Endodermal cell (in vitro differentiated cells): ENCODE measurements around the gene ZBTB20. TPM values are rescaled to one million over a fixed set of nuclear protein-coding genes. Genes with fewer than 3 reads are reported as not detected.

ENCODE experiments used
- DNase-seq: peaks from one replicate; pipeline ENCODE4 v3.0.0-alpha.2; 2017
- H3K27ac ChIP-seq: 2 replicates; pipeline ENCODE4 v1.5.1; 2013; ENCODE audit warnings: mild to moderate bottlenecking, low read depth, low read length, moderate library complexity
- H3K27me3 ChIP-seq: 2 replicates; pipeline ENCODE4 v1.6.1; 2013; ENCODE audit warnings: mild to moderate bottlenecking, low read length, moderate library complexity; ENCODE audit not compliant: insufficient read depth, control insufficient read depth, poor library complexity, severe bottlenecking
- H3K36me3 ChIP-seq: 2 replicates; pipeline ENCODE4 v1.7.0; 2013; ENCODE audit warnings: mild to moderate bottlenecking, low read length, moderate library complexity; ENCODE audit not compliant: control insufficient read depth, insufficient read depth
- H3K4me1 ChIP-seq: one replicate; pipeline ENCODE4 v1.7.0; 2013; ENCODE audit warnings: low read length; ENCODE audit not compliant: control insufficient read depth, insufficient read depth
- H3K4me3 ChIP-seq: 2 replicates; pipeline ENCODE4 v1.5.1; 2013; ENCODE audit warnings: mild to moderate bottlenecking, low read length, moderate library complexity
- H3K9ac ChIP-seq: 2 replicates; pipeline ENCODE4 v1.6.1; 2013; ENCODE audit warnings: mild to moderate bottlenecking, low read length, moderate library complexity; ENCODE audit not compliant: poor library complexity, severe bottlenecking; ENCODE audit errors: extremely low read depth
- H3K9me3 ChIP-seq: 2 replicates; pipeline ENCODE4 v1.6.1; 2013; ENCODE audit warnings: mild to moderate bottlenecking, low read length, moderate library complexity; ENCODE audit not compliant: control insufficient read depth
- H3K27ac Mint-ChIP-seq: 2 replicates; pipeline ENCODE4 v1.8.0; 2020; ENCODE audit warnings: mixed read lengths
- H3K27me3 Mint-ChIP-seq: 2 replicates; pipeline ENCODE4 v1.8.0; 2021; ENCODE audit warnings: mild to moderate bottlenecking, mixed read lengths; ENCODE audit not compliant: insufficient read depth
- H3K36me3 Mint-ChIP-seq: 2 replicates; pipeline ENCODE4 v1.8.0; 2020; ENCODE audit warnings: low read depth, mixed read lengths
- H3K4me1 Mint-ChIP-seq: 2 replicates; pipeline ENCODE4 v1.8.0; 2020; ENCODE audit warnings: mixed read lengths
- H3K4me3 Mint-ChIP-seq: 2 replicates; pipeline ENCODE4 v1.8.0; 2020; ENCODE audit warnings: mild to moderate bottlenecking, moderate library complexity, mixed read lengths
- H3K9me3 Mint-ChIP-seq: 2 replicates; pipeline ENCODE4 v1.8.0; 2020; ENCODE audit warnings: mild to moderate bottlenecking, mixed read lengths
- WGBS, 2 experiments: methylation state at CpG; one replicate each; pipeline versions ENCODE4 v1.1.5 to v1.1.7; 2013; ENCODE audit warnings: missing lambda C conversion rate in 2 of 2, mixed read lengths in 1 of 2; ENCODE audit not compliant: insufficient coverage in 1 of 2, insufficient read length in 1 of 2; 5-methylcytosine and 5-hydroxymethylcytosine counted together
- total RNA-seq, 2 donors: library from RNA; stranded (reverse); fragmentation: NEBNext Ultra II Directional in 1 of 2; extraction: Animal tissue kit (Norgen Biotek cat#: 25700) in 1 of 2; gene quantifications; 2 replicates in 1 of 2; 3 replicates in 1 of 2; pipeline ENCODE4 v1.2.1, GENCODE V29; 2021
- TF ChIP-seq, protein P1 (sequence below): fragments of 200-600 bp; sonication (generic); conservative IDR thresholded peaks from 2 replicates; pipeline ENCODE4 v1.5.0; 2021; ENCODE audit warnings: antibody characterized with exemption, mild to moderate bottlenecking

The ZBTB20 gene
- total RNA-seq, 2 donors from 2014 or later = 1.6 to 2.9 TPM

DNA sequence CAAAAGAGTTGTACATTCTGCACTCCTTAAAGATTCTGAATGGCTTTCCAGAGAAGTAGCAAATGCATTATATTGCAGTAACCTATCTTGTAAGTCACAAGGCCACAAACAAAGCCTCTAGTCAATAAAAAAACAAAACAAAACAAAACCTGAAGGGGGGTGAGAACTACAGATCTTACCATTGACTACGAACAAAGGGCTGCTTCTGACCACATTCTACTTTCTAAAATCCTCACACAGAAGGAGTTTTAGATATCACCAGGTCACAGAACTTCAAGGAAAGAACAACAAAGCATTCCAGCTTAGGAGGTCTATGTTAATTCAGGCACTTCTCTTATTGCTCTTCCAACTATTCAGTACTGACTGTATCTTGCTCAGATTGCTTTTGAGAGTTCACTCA is 343.0 kb downstream of the ZBTB20 start:
- no peak for DNase-seq
- TF ChIP-seq, protein P1, sequence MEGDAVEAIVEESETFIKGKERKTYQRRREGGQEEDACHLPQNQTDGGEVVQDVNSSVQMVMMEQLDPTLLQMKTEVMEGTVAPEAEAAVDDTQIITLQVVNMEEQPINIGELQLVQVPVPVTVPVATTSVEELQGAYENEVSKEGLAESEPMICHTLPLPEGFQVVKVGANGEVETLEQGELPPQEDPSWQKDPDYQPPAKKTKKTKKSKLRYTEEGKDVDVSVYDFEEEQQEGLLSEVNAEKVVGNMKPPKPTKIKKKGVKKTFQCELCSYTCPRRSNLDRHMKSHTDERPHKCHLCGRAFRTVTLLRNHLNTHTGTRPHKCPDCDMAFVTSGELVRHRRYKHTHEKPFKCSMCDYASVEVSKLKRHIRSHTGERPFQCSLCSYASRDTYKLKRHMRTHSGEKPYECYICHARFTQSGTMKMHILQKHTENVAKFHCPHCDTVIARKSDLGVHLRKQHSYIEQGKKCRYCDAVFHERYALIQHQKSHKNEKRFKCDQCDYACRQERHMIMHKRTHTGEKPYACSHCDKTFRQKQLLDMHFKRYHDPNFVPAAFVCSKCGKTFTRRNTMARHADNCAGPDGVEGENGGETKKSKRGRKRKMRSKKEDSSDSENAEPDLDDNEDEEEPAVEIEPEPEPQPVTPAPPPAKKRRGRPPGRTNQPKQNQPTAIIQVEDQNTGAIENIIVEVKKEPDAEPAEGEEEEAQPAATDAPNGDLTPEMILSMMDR = no peak
- peaks cover 4% of the 10 kb centered on the region for H3K4me1 Mint-ChIP-seq
- 62% methylated on average over 1 of the region's 1 CpG; no CpG with 5 or more reads in 1 of the 2 experiments for WGBS, 2 experiments
- Histone ChIP-seq H3K27ac (peak overlapping the region; percentile 4), H3K36me3 (no peaks in the 10 kb centered on the region), H3K9me3 (no peaks in the 10 kb centered on the region), H3K27me3 (no peaks in the 10 kb centered on the region), H3K4me1 (no peaks in the 10 kb centered on the region), H3K9ac (no peak overlapping the region), H3K4me3 (no peak overlapping the region)
- no peak overlapping the region for H3K27ac Mint-ChIP-seq
- no peaks in the 10 kb centered on the region for H3K36me3 Mint-ChIP-seq
- H3K4me3 Mint-ChIP-seq = no peak overlapping the region
- no peaks in the 10 kb centered on the region for H3K27me3 Mint-ChIP-seq
- no peaks in the 10 kb centered on the region for H3K9me3 Mint-ChIP-seq

DNA sequence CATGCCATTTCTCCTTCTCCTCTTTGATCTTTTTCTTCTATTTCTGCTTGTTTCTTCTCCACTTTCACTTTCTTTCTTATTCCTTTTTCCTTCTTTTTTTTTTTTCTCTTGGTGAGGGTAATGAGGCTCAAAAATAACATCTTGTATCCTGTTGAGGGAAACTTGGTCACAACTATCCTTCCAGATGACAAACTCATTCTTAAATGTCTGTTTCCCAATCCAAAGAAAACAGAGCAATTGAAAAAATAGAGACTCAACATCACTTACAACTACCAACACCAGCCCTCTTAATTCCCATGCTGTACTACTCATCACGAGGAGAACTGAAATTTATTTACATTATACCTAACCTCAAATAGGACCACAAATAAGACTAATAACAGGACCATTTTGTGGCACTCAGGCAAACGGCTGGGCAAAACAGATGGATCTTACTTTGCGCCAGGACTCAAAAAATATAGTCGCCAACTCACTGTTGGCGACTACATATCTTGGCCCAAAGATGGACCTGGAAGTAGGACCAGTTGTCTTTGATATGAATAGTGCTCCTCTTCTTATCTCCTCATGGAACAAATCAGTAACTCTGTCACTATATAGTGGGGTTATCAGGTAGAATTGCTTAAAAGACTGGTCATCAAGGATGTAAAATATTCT is 343.9 kb downstream of the ZBTB20 start:
- no peaks in the 10 kb centered on the region for H3K4me1 ChIP-seq
- no peaks in the 10 kb centered on the region for H3K9me3 ChIP-seq
- H3K9ac ChIP-seq = no peak overlapping the region
- TF ChIP-seq, protein P1 = no peak
- H3K4me3 ChIP-seq = no peak overlapping the region
- H3K36me3 Mint-ChIP-seq = no peaks in the 10 kb centered on the region
- H3K27ac Mint-ChIP-seq = no peak overlapping the region
- no peaks in the 10 kb centered on the region for H3K27me3 Mint-ChIP-seq
- no peaks in the 10 kb centered on the region for H3K27me3 ChIP-seq
- no peak overlapping the region for H3K4me3 Mint-ChIP-seq
- H3K4me1 Mint-ChIP-seq = peaks cover 4% of the 10 kb centered on the region
- H3K36me3 ChIP-seq = no peaks in the 10 kb centered on the region
- 97 to 100% methylated on average over 4 to 5 of the region's 5 CpGs for WGBS, 2 experiments
- no peak overlapping the region for H3K27ac ChIP-seq
- DNase-seq = no peak
- no peaks in the 10 kb centered on the region for H3K9me3 Mint-ChIP-seq

- H3K27ac ChIP-seq = peak overlapping the region; percentile 75
- H3K27me3 Mint-ChIP-seq = no peaks in the 10 kb centered on the region
- WGBS, 2 experiments = 54 to 80% methylated on average over 5 of the region's 5 CpGs
- TF ChIP-seq, protein P1 = no peak
- H3K9me3 Mint-ChIP-seq = no peaks in the 10 kb centered on the region
- no peak overlapping the region for H3K4me3 Mint-ChIP-seq
- H3K9me3 ChIP-seq = no peaks in the 10 kb centered on the region
- DNase-seq = no peak
- H3K27me3 ChIP-seq = no peaks in the 10 kb centered on the region
- no peaks in the 10 kb centered on the region for H3K4me1 ChIP-seq
- peaks cover 4% of the 10 kb centered on the region for H3K4me1 Mint-ChIP-seq
- no peak overlapping the region for H3K9ac ChIP-seq
- H3K27ac Mint-ChIP-seq = no peak overlapping the region
- H3K4me3 ChIP-seq = no peak overlapping the region
- no peaks in the 10 kb centered on the region for H3K36me3 ChIP-seq
- no peaks in the 10 kb centered on the region for H3K36me3 Mint-ChIP-seq
Measured at GRCh38 chr3:114800272-114801031, 346.6 kb downstream of the ZBTB20 start.
